HepG2 (cell line): ENCODE data around the gene TAB3. TPM values are rescaled to one million over a fixed set of nuclear protein-coding genes. Genes with fewer than 3 reads are reported as not detected.
A peak's percentile ranks its signal among the peaks of the same experiment; 100 is the strongest.

ENCODE experiments used
- ATAC-seq: fragments of 200-7000 bp; cut with Tn5 transposase; 3 replicates; pipeline ENCODE4 v1.9.1; 2020; ENCODE audit warnings: mild to moderate bottlenecking, moderate library complexity
- BruUV-seq: library from RNA; stranded (reverse); fragments of 400-500 nt; replicated peaks from 2 replicates; lab custom pipeline; 2021; lab: Mats Ljungman, UMichigan
- CTCF ChIA-PET: fragments of 300-600 bp; formaldehyde crosslinking; extraction: SDS; loops from one replicate; lab custom pipeline; 2021; ENCODE audit warnings: low total read pairs, inconsistent platforms, low intra/inter-chr PET ratio; lab: Yijun Ruan, JAX
- POLR2A ChIA-PET: fragments of 350-600 bp; sonication (Branson Sonifier 250); formaldehyde crosslinking; loops from one replicate; lab custom pipeline; 2020; ENCODE audit warnings: antibody characterized with exemption, inconsistent platforms; lab: Yijun Ruan, JAX
- DNase-seq: peaks from one replicate; pipeline ENCODE4 v3.0.0-alpha.2; 2015; ENCODE audit warnings: low spot score
- FAIRE-seq: peaks from 3 replicates; lab custom pipeline; 2011; peaks lifted over from hg19 to GRCh38; lab: Jason Lieb, UNC
- H2AFZ ChIP-seq: one replicate; pipeline ENCODE4 v1.6.1; 2011; ENCODE audit warnings: low read length, inconsistent platforms
- H3K27ac ChIP-seq: fragments of 300-600 bp; 3 replicates; pipeline ENCODE4 v1.8.0; 2011; ENCODE audit warnings: mixed run types, mild to moderate bottlenecking, mixed read lengths, low read length, inconsistent platforms; ENCODE audit not compliant: insufficient read depth; ENCODE audit errors: extremely low read length
- H3K27me3 ChIP-seq, 2 experiments: fragments of 200-600 bp in 1 of 2; 2 replicates in 1 of 2; 3 replicates in 1 of 2; pipeline versions ENCODE4 v1.6.0 to v1.8.0; 2011; ENCODE audit warnings: low read length in 2 of 2, mild to moderate bottlenecking in 2 of 2, moderate library complexity in 2 of 2, inconsistent platforms in 1 of 2; ENCODE audit not compliant: insufficient read depth in 2 of 2, control insufficient read depth in 1 of 2
- H3K36me3 ChIP-seq, 2 experiments: fragments of 200-600 bp in 1 of 2; replicated peaks in 1 of 2; 2 replicates in 1 of 2; 3 replicates in 1 of 2; pipeline versions ENCODE4 v1.5.1 to v1.8.0; 2011; ENCODE audit warnings: low read length in 2 of 2, inconsistent platforms in 1 of 2; ENCODE audit not compliant: insufficient read depth in 2 of 2, control insufficient read depth in 1 of 2
- H3K4me1 ChIP-seq: 2 replicates; pipeline ENCODE4 v1.5.1; 2012; ENCODE audit warnings: low read length, inconsistent platforms; ENCODE audit not compliant: insufficient read depth
- H3K4me2 ChIP-seq: 2 replicates; pipeline ENCODE4 v1.6.0; 2011; ENCODE audit warnings: low read depth, low read length, inconsistent platforms
- H3K4me3 ChIP-seq, 3 experiments: fragments of 200-600 bp in 1 of 3; sonication (generic), shearing (Covaris generic) in 1 of 3; replicated peaks in 1 of 3; 2 replicates each; pipeline ENCODE4 v1.5.1; 2011 to 2016; ENCODE audit warnings: low read length in 3 of 3, inconsistent platforms in 2 of 3, low read depth in 2 of 3, mild to moderate bottlenecking in 2 of 3, control low read depth in 1 of 3, mixed read lengths in 1 of 3; ENCODE audit not compliant: insufficient read depth in 1 of 3
- H3K79me2 ChIP-seq: one replicate; pipeline ENCODE4 v1.6.1; 2011; ENCODE audit warnings: low read length, inconsistent platforms; ENCODE audit not compliant: insufficient read depth
- H3K9ac ChIP-seq: 2 replicates; pipeline ENCODE4 v1.6.0; 2011; ENCODE audit warnings: mild to moderate bottlenecking, low read depth, low read length, inconsistent platforms; ENCODE audit not compliant: insufficient read depth
- H3K9me3 ChIP-seq: 2 replicates; pipeline ENCODE4 v1.5.1; 2012; ENCODE audit warnings: mild to moderate bottlenecking, low read length
- H4K20me1 ChIP-seq: 2 replicates; pipeline ENCODE4 v1.6.0; 2011; ENCODE audit warnings: inconsistent platforms, mild to moderate bottlenecking, low read length, moderate library complexity; ENCODE audit not compliant: insufficient read depth
- MBNL3 ChIP-seq: fragments of 250-450 bp; sonication (Bioruptor Pico); conservative IDR thresholded peaks from 2 replicates; pipeline ENCODE4 v1.8.0; 2022; ENCODE audit warnings: mild to moderate bottlenecking, inconsistent platforms
- MIER3 ChIP-seq: IDR thresholded peaks from 2 replicates; pipeline ENCODE4 v1.6.1; 2016; ENCODE audit warnings: missing compliant biosample characterization, borderline replicate concordance
- MXI1 ChIP-seq: IDR thresholded peaks from 3 replicates; pipeline ENCODE4 v1.6.1; 2012; ENCODE audit warnings: low read depth, low read length, inconsistent platforms, borderline replicate concordance
- SAFB2 ChIP-seq: sonication (generic); formaldehyde crosslinking; IDR thresholded peaks from 2 replicates; pipeline ENCODE4 v1.5.1; 2020; ENCODE audit warnings: missing genetic modification reagents, low read depth, mild to moderate bottlenecking, borderline replicate concordance
- ZSCAN9 ChIP-seq: IDR thresholded peaks from 2 replicates; pipeline ENCODE4 v1.6.1; 2016; ENCODE audit warnings: borderline replicate concordance
- WGBS: methylation state at CpG from one replicate; pipeline ENCODE4 v1.1.6; 2017; ENCODE audit warnings: low lambda C conversion rate; 5-methylcytosine and 5-hydroxymethylcytosine counted together
- in situ Hi-C: cut with HindIII; loops from 2 replicates; pipeline ENCODE4 v1.10.0; 2017; ENCODE audit warnings: low pct_unique_long_range_greater_than_20kb; ENCODE audit not compliant: extremely low pct_ligation_motif_present
- intact Hi-C: fragments of 100-400 bp; cut with micrococcal nuclease; formaldehyde crosslinking; loops from one replicate; pipeline ENCODE4 v1.10.0; 2022; ENCODE audit not compliant: unreplicated experiment
- polyA plus RNA-seq, 8 experiments: library from polyadenylated mRNA; depleted of rRNA in 3 of 8; stranded (reverse) in 7 of 8; unstranded in 1 of 8; fragments of >200 nt; fragmentation: Illumina TruSeq in 4 of 8; extraction: Trizol in 4 of 8; gene quantifications; 2 replicates each; pipeline versions ENCODE4 v1.2.1 to v1.2.3, GENCODE V29; 2011 to 2016; ENCODE audit warnings: low read depth in 4 of 8, missing spikeins in 1 of 8, mixed read lengths in 1 of 8; ENCODE audit not compliant: insufficient read depth in 1 of 8
- total RNA-seq, 5 experiments: library from RNA; depleted of rRNA; stranded (reverse); fragments of >200 nt; fragmentation: Illumina TruSeq; extraction: Trizol; gene quantifications; 2 replicates each; pipeline ENCODE4 v1.2.3, GENCODE V29; 2016; ENCODE audit warnings: low read depth in 1 of 5
- TF ChIP-seq, protein P1 (sequence below): sonication (generic); formaldehyde crosslinking; conservative IDR thresholded peaks from 2 replicates; pipeline ENCODE4 v1.4.0; 2020; ENCODE audit warnings: mild to moderate bottlenecking, missing genetic modification reagents, moderate library complexity
- TF ChIP-seq, protein P2 (sequence below): sonication (generic); formaldehyde crosslinking; IDR thresholded peaks from 2 replicates; pipeline ENCODE4 v1.8.0; 2023; ENCODE audit warnings: mild to moderate bottlenecking, missing genetic modification reagents
- TF ChIP-seq, protein P3 (sequence below): sonication (generic); formaldehyde crosslinking; IDR thresholded peaks from 2 replicates; pipeline ENCODE4 v1.5.0; 2020; ENCODE audit warnings: missing genetic modification reagents
- TF ChIP-seq, protein P4 (sequence below): sonication (generic); formaldehyde crosslinking; IDR thresholded peaks from 2 replicates; pipeline ENCODE4 v1.4.0; 2020; ENCODE audit warnings: missing genetic modification reagents, borderline replicate concordance
- TF ChIP-seq, protein P5 (sequence below): sonication (generic); formaldehyde crosslinking; IDR thresholded peaks from 2 replicates; pipeline ENCODE4 v1.5.0; 2020; ENCODE audit warnings: missing genetic modification reagents, mild to moderate bottlenecking, borderline replicate concordance

The TAB3 gene
- total and polyA plus RNA-seq, 2 of the 13 experiments (the other 11 are each of a cell fraction or from before 2014, with no cell fraction given), result 27.2 to 59.8 TPM

DNA sequence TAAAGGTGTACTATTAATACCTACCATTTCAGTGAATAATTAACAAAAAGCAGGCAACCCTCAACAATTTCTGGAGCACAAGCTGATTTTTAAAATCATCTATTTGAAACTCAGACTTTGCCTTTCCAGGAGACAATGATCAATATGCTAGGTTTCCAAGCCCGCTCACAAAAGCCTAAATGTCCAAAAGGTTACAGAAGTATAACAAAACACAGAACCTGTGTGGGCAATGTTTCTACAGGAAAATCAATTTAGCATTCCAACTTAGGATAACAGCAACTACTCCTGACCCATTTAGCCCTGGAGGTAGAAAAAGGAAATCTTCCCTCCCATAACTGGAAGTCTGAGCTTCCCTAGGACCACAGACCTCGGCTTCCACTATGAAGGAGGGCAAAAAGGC lies 3.9 kb downstream of the TAB3 start (continued):
- TF ChIP-seq, protein P1, sequence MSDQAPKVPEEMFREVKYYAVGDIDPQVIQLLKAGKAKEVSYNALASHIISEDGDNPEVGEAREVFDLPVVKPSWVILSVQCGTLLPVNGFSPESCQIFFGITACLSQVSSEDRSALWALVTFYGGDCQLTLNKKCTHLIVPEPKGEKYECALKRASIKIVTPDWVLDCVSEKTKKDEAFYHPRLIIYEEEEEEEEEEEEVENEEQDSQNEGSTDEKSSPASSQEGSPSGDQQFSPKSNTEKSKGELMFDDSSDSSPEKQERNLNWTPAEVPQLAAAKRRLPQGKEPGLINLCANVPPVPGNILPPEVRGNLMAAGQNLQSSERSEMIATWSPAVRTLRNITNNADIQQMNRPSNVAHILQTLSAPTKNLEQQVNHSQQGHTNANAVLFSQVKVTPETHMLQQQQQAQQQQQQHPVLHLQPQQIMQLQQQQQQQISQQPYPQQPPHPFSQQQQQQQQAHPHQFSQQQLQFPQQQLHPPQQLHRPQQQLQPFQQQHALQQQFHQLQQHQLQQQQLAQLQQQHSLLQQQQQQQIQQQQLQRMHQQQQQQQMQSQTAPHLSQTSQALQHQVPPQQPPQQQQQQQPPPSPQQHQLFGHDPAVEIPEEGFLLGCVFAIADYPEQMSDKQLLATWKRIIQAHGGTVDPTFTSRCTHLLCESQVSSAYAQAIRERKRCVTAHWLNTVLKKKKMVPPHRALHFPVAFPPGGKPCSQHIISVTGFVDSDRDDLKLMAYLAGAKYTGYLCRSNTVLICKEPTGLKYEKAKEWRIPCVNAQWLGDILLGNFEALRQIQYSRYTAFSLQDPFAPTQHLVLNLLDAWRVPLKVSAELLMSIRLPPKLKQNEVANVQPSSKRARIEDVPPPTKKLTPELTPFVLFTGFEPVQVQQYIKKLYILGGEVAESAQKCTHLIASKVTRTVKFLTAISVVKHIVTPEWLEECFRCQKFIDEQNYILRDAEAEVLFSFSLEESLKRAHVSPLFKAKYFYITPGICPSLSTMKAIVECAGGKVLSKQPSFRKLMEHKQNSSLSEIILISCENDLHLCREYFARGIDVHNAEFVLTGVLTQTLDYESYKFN (CRISPR knock-in tag), result peak; percentile 71

DNA sequence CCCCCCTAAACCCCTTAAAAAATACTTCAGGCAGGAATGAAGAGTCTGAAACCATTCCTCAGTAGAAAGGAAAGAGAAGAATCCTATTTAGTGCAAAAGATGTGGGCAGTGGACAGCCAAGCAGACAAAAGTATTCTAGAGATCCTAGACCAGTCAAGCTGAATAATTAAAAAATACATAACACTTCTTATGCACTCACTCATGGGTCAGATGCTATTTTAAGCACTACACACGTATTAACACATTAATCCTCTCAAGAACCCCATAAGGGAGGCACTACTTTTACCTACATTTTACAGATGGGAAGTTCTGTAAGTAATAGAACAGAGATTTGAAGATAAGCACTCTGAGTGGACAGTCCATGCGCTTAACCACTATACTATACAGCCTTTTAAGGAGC lies 5.9 kb downstream of the TAB3 start:
- POLR2A ChIA-PET, result no interaction called here
- Histone ChIP-seq H3K4me3 (no peak overlapping the region), H3K9me3 (no peaks in the 10 kb centered on the region), H3K4me2 (no peak overlapping the region), H3K27ac (peak overlapping the region; percentile 13), H4K20me1 (no peaks in the 10 kb centered on the region), H3K79me2 (peaks cover 100% of the 10 kb centered on the region), H3K9ac (no peak overlapping the region), H3K36me3 (peaks cover 0 to 4% of the 10 kb centered on the region in 2 experiments; a peak in 1 of 5 replicates), H3K4me1 (peaks cover 86% of the 10 kb centered on the region), H2AFZ (no peak overlapping the region), H3K27me3 (no peaks in the 10 kb centered on the region)
- TF ChIP-seq MBNL3 (CRISPR knock-in tag) (no peak), SAFB2 (CRISPR knock-in tag) (no peak), MXI1 (no peak), MIER3 (CRISPR knock-in tag) (no peak), ZSCAN9 (CRISPR knock-in tag) (no peak)
- TF ChIP-seq, protein P2, sequence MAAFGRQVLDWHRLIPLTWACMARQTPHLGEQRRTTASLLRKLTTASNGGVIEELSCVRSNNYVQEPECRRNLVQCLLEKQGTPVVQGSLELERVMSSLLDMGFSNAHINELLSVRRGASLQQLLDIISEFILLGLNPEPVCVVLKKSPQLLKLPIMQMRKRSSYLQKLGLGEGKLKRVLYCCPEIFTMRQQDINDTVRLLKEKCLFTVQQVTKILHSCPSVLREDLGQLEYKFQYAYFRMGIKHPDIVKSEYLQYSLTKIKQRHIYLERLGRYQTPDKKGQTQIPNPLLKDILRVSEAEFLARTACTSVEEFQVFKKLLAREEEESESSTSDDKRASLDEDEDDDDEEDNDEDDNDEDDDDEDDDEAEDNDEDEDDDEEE (CRISPR knock-in tag), result no peak
- TF ChIP-seq, protein P3, sequence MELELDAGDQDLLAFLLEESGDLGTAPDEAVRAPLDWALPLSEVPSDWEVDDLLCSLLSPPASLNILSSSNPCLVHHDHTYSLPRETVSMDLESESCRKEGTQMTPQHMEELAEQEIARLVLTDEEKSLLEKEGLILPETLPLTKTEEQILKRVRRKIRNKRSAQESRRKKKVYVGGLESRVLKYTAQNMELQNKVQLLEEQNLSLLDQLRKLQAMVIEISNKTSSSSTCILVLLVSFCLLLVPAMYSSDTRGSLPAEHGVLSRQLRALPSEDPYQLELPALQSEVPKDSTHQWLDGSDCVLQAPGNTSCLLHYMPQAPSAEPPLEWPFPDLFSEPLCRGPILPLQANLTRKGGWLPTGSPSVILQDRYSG, result no peak
- TF ChIP-seq, protein P4, sequence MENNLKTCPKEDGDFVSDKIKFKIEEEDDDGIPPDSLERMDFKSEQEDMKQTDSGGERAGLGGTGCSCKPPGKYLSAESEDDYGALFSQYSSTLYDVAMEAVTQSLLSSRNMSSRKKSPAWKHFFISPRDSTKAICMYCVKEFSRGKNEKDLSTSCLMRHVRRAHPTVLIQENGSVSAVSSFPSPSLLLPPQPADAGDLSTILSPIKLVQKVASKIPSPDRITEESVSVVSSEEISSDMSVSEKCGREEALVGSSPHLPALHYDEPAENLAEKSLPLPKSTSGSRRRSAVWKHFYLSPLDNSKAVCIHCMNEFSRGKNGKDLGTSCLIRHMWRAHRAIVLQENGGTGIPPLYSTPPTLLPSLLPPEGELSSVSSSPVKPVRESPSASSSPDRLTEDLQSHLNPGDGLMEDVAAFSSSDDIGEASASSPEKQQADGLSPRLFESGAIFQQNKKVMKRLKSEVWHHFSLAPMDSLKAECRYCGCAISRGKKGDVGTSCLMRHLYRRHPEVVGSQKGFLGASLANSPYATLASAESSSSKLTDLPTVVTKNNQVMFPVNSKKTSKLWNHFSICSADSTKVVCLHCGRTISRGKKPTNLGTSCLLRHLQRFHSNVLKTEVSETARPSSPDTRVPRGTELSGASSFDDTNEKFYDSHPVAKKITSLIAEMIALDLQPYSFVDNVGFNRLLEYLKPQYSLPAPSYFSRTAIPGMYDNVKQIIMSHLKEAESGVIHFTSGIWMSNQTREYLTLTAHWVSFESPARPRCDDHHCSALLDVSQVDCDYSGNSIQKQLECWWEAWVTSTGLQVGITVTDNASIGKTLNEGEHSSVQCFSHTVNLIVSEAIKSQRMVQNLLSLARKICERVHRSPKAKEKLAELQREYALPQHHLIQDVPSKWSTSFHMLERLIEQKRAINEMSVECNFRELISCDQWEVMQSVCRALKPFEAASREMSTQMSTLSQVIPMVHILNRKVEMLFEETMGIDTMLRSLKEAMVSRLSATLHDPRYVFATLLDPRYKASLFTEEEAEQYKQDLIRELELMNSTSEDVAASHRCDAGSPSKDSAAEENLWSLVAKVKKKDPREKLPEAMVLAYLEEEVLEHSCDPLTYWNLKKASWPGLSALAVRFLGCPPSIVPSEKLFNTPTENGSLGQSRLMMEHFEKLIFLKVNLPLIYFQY (CRISPR knock-in tag), result no peak
- TF ChIP-seq, protein P5, sequence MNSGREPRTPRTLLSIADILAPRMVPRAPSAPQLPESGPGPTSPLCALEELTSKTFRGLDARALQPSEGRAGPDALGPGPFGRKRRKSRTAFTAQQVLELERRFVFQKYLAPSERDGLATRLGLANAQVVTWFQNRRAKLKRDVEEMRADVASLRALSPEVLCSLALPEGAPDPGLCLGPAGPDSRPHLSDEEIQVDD, result no peak
- intact Hi-C loops (loop anchor here (10.0 kb wide), 1 partner anchor 92 kb away; no protein-coding TSS in a partner anchor), in situ Hi-C loops (no loop called here)
- CTCF ChIA-PET, result no interaction called here
- no peak for ATAC-seq
- DNase-seq, result no peak
- WGBS, result 90% methylated on average over 2 of the region's 2 CpGs
- BruUV-seq, result no TSS peak
- no peak for FAIRE-seq
